ENCODE results near the gene PSMD13.

GRCh38 chr11:276219-276618, 39.4 kb downstream of the PSMD13 start:
- TF ChIP-seq EZH2 (IDR thresholded peaks at IDR 0.05; ENCODE audit: borderline replicate concordance): no peak
- TF ChIP-seq CTCF (IDR thresholded peaks at IDR 0.05; ENCODE audit: poor library complexity): no peak
- no peak for TF ChIP-seq EZH2phosphoT487 (IDR thresholded peaks at IDR 0.05; ENCODE audit: low read depth, severe bottlenecking, unreplicated experiment)

Measured in hepatocyte (in vitro differentiated cells).